ENCODE results near the gene PIGT. TPM values are rescaled to one million over a fixed set of nuclear protein-coding genes. Genes with fewer than 3 reads are reported as not detected.

PIGT gene
- total RNA-seq, 1 experiment from 2014 or later: 73.9 TPM

DNA sequence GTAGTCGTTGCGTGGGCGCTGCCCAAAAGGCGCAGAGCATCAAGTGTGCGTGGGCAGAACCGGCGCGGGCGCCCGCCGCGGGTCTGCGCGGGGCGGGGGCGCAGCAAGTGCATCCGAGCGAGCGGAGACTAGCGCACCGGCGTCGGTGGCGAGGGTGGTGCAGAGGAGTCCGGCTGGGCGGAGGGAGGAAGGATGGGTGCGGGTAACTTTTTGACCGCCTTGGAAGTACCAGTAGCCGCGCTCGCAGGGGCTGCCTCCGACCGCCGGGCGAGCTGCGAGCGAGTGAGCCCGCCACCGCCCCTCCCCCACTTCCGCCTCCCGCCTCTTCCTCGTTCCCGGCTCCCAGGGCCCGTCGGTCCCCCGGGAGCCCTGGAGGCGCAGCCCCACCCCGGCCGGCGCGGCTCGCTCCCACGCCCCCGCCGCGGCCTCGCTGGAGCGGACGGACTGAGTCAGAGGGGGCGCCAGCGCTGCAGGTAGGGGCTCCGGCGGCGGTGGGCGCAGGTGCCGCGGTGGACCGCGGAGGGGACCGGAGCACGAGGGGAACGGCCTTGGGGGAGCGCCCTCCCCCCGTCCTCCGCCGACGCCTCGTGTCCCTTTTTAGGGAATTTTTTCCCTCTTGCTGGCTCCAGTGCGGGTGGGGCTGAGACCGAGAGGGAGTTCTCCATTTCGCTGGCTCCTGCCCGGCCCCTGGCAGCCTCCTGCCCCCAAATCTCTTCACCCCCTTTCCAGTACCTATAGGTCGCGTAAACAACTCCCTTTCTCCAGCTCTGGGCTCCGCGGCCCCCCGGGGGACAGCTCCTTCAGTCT, 9.5 kb upstream of the PIGT start:
- no peak overlapping the region for H4K5ac ChIP-seq (ENCODE audit: insufficient read length, low read depth, low read length)
- H2BK120ac ChIP-seq (ENCODE audit: low read depth, low read length, poor library complexity, severe bottlenecking): no peak overlapping the region
- no peak overlapping the region for H2BK20ac ChIP-seq (ENCODE audit: low read depth, low read length, poor library complexity, severe bottlenecking)
- H3K4me3 Mint-ChIP-seq: peak overlapping the region; percentile 88 to 92
- H3K56ac ChIP-seq (ENCODE audit: insufficient read length, low read depth, low read length): no peak overlapping the region
- no peak overlapping the region for H4K8ac ChIP-seq (replicated peaks; ENCODE audit: insufficient read length, low read depth, low read length)
- peak overlapping the region; percentile 76 for H2BK12ac ChIP-seq (ENCODE audit: insufficient read length, low read depth, low read length)
- peak overlapping the region; percentile 96 for H3K14ac ChIP-seq (ENCODE audit: insufficient read depth, low read length)
- H3K27ac ChIP-seq (ENCODE audit: insufficient read length, low read depth, low read length): no peak overlapping the region
- peaks cover 7 to 9% of the 10 kb centered on the region in 2 experiments for H3K9me3 Mint-ChIP-seq
- peaks cover 21% of the 10 kb centered on the region for H3K23me2 ChIP-seq (ENCODE audit: insufficient read length, low read depth, low read length, poor library complexity, severe bottlenecking)
- no peak overlapping the region for H3T11ph ChIP-seq (ENCODE audit: low read length)
- no peak overlapping the region for H2AFZ ChIP-seq (ENCODE audit: low read length)
- H3K27me3 ChIP-seq (ENCODE audit: insufficient read depth, low read length): peaks cover 4% of the 10 kb centered on the region; the same call in 1 of the 2 replicates
- no peaks in the 10 kb centered on the region for H3K79me1 ChIP-seq (ENCODE audit: insufficient read depth, low read depth, low read length, poor library complexity, severe bottlenecking)
- peak; percentile 71 for DNase-seq
- no peak overlapping the region for H2BK15ac ChIP-seq (ENCODE audit: low read depth, low read length)
- WGBS (ENCODE audit: extremely low coverage, insufficient read length, low lambda C conversion rate): no CpG with 5 or more reads among the region's 87 CpGs
- no peak for TF ChIP-seq CTCF (conservative IDR thresholded peaks at IDR 0.05)
- H3K27ac Mint-ChIP-seq: peak overlapping the region in 1 of 3 experiments; percentile 40; a peak in 2 of 7 replicates
- H3K18ac ChIP-seq (ENCODE audit: insufficient read length, low read depth, low read length): peak overlapping the region; percentile 91
- no peaks in the 10 kb centered on the region for H4K20me1 ChIP-seq (ENCODE audit: control insufficient read depth, insufficient read depth, insufficient read length)
- no peak overlapping the region for H2AK5ac ChIP-seq (ENCODE audit: insufficient read length, low read length)
- H3K4me1 ChIP-seq (ENCODE audit: insufficient read depth, low read length): peaks cover 3% of the 10 kb centered on the region; the same call in 1 of the 2 replicates
- no peaks in the 10 kb centered on the region for H3K9me3 ChIP-seq (ENCODE audit: control insufficient read depth, low read depth, low read length)
- H3K36me3 Mint-ChIP-seq (ENCODE audit: insufficient read depth in 1 of 3, low read depth in 3 of 3): peaks cover 15 to 27% (median 16%) of the 10 kb centered on the region in 3 experiments
- H2BK5ac ChIP-seq (ENCODE audit: insufficient read length, low read length): no peak overlapping the region
- H3K9ac ChIP-seq (ENCODE audit: extremely low read depth, insufficient read length, low read length): peak overlapping the region; percentile 90
- H3K23ac ChIP-seq (ENCODE audit: insufficient read length, low read depth, low read length): no peak overlapping the region
- H4K91ac ChIP-seq (ENCODE audit: insufficient read length, low read depth, low read length): no peak overlapping the region
- peaks cover 12 to 15% of the 10 kb centered on the region in 2 experiments for H3K4me1 Mint-ChIP-seq
- H3K79me2 ChIP-seq (ENCODE audit: insufficient read depth, low read length): no peaks in the 10 kb centered on the region
- peaks cover 43% of the 10 kb centered on the region for H3K27me3 Mint-ChIP-seq (ENCODE audit: low read depth)
- H3K4me2 ChIP-seq (ENCODE audit: insufficient read depth, insufficient read length, low read length): peak overlapping the region; percentile 97
- no peak overlapping the region for H3K4ac ChIP-seq (ENCODE audit: low read depth, low read length)

Data from H9 (cell line).